GM10266 (cell line): ENCODE results near the gene PAGE1.

ENCODE experiments used
- DNase-seq: peaks from one replicate; pipeline ENCODE4 v3.0.0; 2012; ENCODE audit errors: extremely low spot score
- TF ChIP-seq, protein P1 (sequence below): IDR thresholded peaks from 2 replicates; pipeline ENCODE4 v1.5.1; 2012; ENCODE audit warnings: mild to moderate bottlenecking, low read depth; ENCODE audit not compliant: control insufficient read depth, insufficient read depth; ENCODE audit errors: missing control alignments

PAGE1 gene

DNA sequence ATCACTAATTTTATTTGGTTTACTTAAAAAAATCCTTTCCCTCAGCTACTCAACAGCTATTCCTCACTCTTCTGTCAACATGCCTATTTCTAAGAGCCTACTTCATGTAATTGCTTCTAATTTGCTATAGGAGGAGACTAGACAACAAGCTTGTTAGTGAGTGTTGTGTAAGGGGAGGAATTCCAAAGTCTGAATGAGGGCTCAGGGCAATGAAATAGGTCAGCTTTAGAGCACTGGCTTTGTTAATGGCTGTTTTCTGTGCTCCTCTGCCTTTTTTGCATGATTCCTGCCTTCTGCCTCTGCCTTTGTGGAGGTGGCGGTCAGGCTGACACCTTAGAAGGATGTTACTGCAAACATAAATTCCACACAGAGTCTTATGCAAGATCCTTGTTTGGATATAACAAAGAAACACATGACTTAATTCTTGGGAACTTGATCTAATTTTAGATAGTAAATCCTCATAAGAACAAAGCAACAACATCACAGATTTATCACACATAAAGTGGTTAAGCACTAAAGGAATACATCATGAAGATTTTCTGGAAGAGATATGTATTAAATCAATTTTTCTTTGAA is 15.0 kb upstream of the PAGE1 start:
- no peak for DNase-seq
- TF ChIP-seq, protein P1, sequence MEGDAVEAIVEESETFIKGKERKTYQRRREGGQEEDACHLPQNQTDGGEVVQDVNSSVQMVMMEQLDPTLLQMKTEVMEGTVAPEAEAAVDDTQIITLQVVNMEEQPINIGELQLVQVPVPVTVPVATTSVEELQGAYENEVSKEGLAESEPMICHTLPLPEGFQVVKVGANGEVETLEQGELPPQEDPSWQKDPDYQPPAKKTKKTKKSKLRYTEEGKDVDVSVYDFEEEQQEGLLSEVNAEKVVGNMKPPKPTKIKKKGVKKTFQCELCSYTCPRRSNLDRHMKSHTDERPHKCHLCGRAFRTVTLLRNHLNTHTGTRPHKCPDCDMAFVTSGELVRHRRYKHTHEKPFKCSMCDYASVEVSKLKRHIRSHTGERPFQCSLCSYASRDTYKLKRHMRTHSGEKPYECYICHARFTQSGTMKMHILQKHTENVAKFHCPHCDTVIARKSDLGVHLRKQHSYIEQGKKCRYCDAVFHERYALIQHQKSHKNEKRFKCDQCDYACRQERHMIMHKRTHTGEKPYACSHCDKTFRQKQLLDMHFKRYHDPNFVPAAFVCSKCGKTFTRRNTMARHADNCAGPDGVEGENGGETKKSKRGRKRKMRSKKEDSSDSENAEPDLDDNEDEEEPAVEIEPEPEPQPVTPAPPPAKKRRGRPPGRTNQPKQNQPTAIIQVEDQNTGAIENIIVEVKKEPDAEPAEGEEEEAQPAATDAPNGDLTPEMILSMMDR = no peak

DNA sequence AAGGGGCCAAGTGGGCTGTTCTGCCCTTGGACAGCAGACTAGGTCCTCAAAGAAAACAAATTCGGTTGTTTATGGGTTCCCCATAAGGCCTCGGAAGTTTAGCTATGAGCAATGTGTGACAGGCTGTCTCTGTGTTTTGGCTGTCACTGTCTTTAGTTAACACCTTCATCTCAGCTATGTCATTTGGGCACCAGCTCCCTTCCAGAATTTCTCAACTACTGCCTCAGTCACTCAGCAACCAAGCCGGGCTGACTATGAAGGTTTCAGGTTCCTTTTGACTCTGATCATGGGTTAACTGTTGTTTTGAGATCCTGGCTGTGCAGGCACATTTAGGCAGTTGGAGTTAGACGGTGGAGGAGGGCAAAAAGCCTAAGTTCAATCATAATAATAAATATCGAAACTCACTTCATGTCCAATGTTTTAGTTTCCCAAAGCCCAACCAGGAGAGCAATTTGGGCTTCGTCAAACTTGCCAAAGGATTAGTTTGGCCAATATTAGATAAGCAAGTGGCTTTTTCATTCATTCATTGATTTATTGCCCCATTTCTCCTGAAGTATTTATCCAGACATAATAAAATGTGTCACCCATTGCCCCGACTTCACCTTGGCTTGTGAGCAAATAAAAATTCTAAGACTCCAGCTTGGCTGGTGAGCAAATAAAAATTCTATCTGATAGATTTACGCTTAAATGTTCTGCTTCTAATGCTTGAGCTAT is 9.1 kb upstream of the PAGE1 start:
- no peak for DNase-seq
- TF ChIP-seq, protein P1 = no peak

DNA sequence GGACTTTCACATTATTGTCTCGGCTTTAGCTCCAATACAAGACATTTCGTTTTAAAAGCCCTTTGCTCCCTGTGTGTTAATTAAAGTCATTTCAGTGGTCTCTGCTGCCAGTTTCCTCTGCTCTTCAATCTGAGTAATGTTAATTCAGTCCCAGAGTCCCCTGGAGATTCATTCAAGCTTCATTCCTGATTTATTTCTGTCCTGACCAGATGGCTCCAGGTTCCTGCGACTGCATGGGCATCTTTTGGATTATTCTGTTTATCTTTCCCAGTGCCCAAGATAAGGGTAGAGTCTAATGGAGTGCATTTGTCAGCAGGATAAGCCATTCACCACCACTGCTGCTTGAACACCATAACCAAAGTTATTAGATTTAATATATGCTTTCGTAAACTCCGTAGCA is 6.1 kb upstream of the PAGE1 start:
- DNase-seq = no peak
- TF ChIP-seq, protein P1 = no peak

DNA sequence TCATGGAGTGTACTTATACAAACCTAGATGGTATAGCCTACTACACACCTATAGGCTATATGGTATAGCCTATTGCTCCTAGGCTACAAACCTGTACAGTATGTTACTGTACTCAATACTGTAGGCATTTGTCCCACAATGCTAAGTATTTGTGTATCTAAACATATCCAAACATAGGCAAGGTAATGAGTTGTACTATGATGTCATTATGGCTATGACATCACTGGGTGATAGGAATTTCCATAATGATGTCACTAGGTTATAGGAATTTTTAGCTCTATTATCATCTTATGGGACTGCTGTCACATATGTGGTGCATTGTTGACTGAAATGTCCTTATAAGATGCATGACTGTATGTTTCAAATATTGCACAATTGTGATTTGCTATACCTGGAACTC is 5.5 kb upstream of the PAGE1 start:
- TF ChIP-seq, protein P1 = no peak
- DNase-seq = no peak

DNA sequence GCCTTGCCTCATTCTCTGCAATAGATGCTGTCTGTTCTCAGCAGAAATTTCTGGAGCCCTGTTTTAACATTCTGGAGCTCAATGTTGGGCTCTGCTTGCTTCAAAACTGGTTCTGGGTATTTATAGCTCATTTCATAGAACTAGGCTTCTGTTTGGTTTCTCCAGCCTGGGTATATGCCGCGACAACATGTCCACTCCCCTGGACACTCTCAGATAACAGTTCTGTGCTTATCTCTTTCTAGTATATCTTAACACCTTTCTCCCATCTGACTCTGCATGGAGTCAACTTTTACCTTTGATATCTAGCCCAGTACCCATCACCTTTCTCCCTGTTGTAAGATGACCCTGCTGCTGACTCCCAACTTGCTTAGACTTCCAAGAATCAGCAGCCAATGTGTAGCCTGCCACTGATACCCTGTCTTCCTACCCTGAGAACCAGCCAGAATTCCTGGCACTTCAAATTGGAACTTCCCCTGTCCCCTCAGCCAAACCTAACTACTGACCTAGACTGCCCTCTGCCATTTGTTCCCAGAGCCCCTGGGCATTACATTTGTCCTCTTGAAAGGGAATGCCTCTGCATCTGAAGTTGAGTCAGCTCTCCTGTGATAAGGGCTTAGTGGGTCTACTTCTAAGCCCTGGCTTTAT is 20.6 kb downstream of the PAGE1 start:
- TF ChIP-seq, protein P1 = no peak

DNA sequence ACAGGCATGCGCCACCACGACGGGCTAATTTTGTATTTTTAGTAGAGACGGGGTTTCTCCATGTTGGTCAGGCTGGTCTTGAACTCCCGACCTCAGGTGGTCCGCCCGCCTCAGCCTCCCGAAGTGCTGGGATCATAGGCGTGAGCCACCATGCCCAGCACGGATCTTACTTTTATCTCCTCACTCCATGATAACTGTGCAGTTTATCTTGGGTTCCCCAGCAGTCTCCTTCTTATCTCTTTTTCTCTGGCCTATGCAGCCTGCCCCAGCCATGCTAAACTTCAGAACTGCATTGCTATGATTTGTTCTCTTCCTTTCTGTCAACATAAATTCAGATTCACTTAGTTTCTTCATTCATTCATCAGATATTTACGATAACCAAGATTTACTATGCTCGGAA is 22.4 kb downstream of the PAGE1 start:
- TF ChIP-seq, protein P1 = no peak
- no peak for DNase-seq

More for the DNA sequence above, 20.6 kb downstream of the PAGE1 start:
- no peak for DNase-seq

DNA sequence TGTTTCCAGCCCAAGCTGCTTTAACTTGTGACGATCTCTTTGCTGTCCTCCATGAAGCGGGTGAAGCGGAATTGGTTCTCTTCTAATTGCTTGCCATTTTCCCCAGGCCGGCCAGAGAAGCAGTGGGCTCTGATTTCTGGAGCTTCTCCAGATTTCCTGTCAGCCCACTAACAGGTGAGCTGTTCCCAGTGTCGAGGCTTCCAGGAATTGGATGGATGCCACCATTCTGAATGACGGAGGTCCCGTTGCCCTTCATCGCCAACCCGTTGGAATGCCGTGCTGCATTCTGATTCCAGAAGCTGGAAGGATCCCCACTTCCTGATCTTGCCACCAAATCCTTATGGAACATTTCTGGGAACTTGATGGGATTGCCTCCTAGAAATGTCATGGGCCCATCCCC is 31.0 kb downstream of the PAGE1 start:
- TF ChIP-seq, protein P1 = no peak
- no peak for DNase-seq
